Left lung (tissue), 10 donors: ENCODE data around the gene ANKS1A. TPM values are rescaled to one million over a fixed set of nuclear protein-coding genes. Genes with fewer than 3 reads are reported as not detected.

Source experiments
- ATAC-seq: fragments of 200-7000 bp; cut with Tn5 transposase; one replicate; pipeline ENCODE4 v1.9.1; 2020; ENCODE audit warnings: moderate library complexity
- DNase-seq, 4 donors: peaks; one replicate each; pipeline ENCODE4 v3.0.0-alpha.2; 2013 to 2020
- H3K27ac ChIP-seq, 2 donors: fragments of 200-600 bp; sonication (generic) in 1 of 2; one replicate each; pipeline versions ENCODE4 v1.5.0 to v1.8.0; 2020 to 2021
- H3K27me3 ChIP-seq, 2 donors: fragments of 200-600 bp; sonication (generic) in 1 of 2; one replicate each; pipeline versions ENCODE4 v1.5.0 to v1.8.0; 2020 to 2021
- H3K36me3 ChIP-seq, 2 donors: fragments of 200-600 bp; sonication (generic) in 1 of 2; one replicate each; pipeline versions ENCODE4 v1.5.0 to v1.8.0; 2020 to 2021
- H3K4me1 ChIP-seq, 2 donors: fragments of 200-600 bp; one replicate each; pipeline ENCODE4 v1.8.0; 2021
- H3K4me3 ChIP-seq, 2 donors: fragments of 200-600 bp; sonication (generic) in 1 of 2; one replicate each; pipeline versions ENCODE4 v1.5.0 to v1.8.0; 2020 to 2021; ENCODE audit warnings: mild to moderate bottlenecking in 1 of 2
- H3K9me3 ChIP-seq, 2 donors: fragments of 200-600 bp; sonication (generic) in 1 of 2; one replicate each; pipeline versions ENCODE4 v1.5.0 to v1.8.0; 2020 to 2021
- intact Hi-C, 2 donors: fragments of 100-400 bp; cut with DNase I; formaldehyde crosslinking; loops; one replicate each; pipeline versions ENCODE4 v1.11.2 to v1.14.2; 2022
- polyA plus RNA-seq, 6 donors: library from polyadenylated mRNA; unstranded; fragments of 120-200 nt; gene quantifications; one replicate each; pipeline ENCODE4 v1.2.1, GENCODE V29; 2013; ENCODE audit not compliant: insufficient read length in 6 of 6
- total RNA-seq, 2 donors: library from RNA; stranded (reverse); fragmentation: NEBNext Ultra II Directional; extraction: Animal tissue kit (Norgen Biotek cat#: 25700); gene quantifications; one replicate each; pipeline ENCODE4 v1.2.1, GENCODE V29; 2021
- TF ChIP-seq, protein P1 (sequence below), 2 donors: fragments of 200-600 bp; sonication (generic) in 1 of 2; IDR thresholded peaks; one replicate each; pipeline versions ENCODE4 v1.5.0 to v1.8.0; 2021; ENCODE audit warnings: antibody characterized with exemption in 2 of 2
- donor health status: DM: no; HTN: yes; CAD: no.
- donor health status: DM: no; HTN: no; CAD: no.

ANKS1A gene
- total and polyA plus RNA-seq, 8 donors: 23.0 to 45.4 (median 26.4) TPM

DNA sequence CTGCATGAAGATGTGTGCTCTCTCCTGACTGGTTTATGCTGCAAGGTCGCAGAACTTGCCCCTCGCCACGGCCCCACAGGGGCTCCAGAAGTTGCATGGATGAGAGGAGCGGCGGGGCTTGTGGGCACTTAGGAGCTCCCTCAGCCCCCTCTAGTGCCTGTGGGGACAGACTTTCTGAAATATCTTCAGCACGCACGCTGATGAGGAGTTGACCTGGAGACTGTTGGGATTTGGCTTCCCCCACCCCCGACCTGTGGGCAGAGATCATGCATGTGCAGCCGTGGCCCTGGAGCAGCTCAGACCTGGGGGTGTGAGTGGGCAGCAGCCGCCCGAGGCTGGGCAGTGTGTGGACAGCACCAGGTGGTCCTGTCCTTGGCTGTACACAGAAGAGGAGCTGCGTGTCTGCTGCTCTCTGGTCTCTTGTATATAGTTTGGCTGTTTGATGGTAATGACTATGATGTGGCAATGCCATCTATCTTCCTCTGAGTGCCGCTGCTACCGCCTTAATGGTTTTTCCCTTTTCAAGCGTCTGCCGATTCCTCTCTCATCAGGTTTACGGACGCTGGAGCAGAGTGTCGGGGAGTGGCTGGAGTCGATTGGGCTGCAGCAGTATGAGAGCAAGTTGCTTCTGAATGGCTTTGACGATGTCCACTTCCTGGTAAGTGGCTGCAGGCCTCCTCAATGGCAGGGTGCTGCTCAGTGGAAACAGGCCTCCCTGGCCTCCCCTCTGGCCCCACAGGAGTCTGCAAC lies 170.7 kb downstream of the ANKS1A start:
- H3K27me3 ChIP-seq: no peaks in the 10 kb centered on the region
- ATAC-seq (no peak), DNase-seq (no peak)
- no peaks in the 10 kb centered on the region for H3K9me3 ChIP-seq
- H3K36me3 ChIP-seq: peaks cover 0 to 94% of the 10 kb centered on the region in 2 donors
- TF ChIP-seq, protein P1, sequence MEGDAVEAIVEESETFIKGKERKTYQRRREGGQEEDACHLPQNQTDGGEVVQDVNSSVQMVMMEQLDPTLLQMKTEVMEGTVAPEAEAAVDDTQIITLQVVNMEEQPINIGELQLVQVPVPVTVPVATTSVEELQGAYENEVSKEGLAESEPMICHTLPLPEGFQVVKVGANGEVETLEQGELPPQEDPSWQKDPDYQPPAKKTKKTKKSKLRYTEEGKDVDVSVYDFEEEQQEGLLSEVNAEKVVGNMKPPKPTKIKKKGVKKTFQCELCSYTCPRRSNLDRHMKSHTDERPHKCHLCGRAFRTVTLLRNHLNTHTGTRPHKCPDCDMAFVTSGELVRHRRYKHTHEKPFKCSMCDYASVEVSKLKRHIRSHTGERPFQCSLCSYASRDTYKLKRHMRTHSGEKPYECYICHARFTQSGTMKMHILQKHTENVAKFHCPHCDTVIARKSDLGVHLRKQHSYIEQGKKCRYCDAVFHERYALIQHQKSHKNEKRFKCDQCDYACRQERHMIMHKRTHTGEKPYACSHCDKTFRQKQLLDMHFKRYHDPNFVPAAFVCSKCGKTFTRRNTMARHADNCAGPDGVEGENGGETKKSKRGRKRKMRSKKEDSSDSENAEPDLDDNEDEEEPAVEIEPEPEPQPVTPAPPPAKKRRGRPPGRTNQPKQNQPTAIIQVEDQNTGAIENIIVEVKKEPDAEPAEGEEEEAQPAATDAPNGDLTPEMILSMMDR (IDR thresholded peaks at IDR 0.05): no peak
- no peak overlapping the region for H3K27ac ChIP-seq
- peaks cover 0 to 8% of the 10 kb centered on the region in 2 donors for H3K4me1 ChIP-seq
- intact Hi-C loops: no loop called here
- no peak overlapping the region for H3K4me3 ChIP-seq

DNA sequence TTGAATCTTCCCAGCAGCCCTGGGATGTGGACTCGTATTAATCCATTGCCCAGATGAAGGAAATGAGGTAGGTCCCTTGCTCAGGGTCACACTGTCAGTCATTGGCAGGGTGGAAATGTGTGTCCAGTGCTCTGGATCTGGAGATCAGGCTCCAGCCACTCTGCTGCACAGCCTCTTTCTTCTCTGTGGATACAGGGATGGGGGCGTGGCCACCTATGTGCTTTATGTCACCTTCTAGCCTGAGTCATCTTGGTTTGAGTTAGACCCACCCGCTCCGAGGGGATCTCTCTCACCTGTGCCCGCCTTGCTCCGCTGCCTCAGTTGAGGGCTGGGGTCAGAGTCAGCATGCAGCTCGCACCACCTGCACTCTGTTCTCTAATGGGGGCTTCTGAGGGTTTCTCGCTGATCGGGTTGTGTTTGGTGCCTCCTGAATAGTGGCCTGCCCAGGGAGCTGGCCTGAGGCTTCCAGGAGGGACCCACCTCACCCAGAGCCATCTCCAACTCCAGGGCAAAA lies 172.1 kb downstream of the ANKS1A start:
- TF ChIP-seq, protein P1 (IDR thresholded peaks at IDR 0.05): no peak
- peaks cover 0 to 8% of the 10 kb centered on the region in 2 donors for H3K4me1 ChIP-seq
- no peak overlapping the region for H3K4me3 ChIP-seq
- H3K9me3 ChIP-seq: no peaks in the 10 kb centered on the region
- DNase-seq (no peak), ATAC-seq (no peak)
- H3K36me3 ChIP-seq: peaks cover 0 to 97% of the 10 kb centered on the region in 2 donors
- H3K27ac ChIP-seq: no peak overlapping the region
- H3K27me3 ChIP-seq: no peaks in the 10 kb centered on the region
- intact Hi-C loops: no loop called here

DNA sequence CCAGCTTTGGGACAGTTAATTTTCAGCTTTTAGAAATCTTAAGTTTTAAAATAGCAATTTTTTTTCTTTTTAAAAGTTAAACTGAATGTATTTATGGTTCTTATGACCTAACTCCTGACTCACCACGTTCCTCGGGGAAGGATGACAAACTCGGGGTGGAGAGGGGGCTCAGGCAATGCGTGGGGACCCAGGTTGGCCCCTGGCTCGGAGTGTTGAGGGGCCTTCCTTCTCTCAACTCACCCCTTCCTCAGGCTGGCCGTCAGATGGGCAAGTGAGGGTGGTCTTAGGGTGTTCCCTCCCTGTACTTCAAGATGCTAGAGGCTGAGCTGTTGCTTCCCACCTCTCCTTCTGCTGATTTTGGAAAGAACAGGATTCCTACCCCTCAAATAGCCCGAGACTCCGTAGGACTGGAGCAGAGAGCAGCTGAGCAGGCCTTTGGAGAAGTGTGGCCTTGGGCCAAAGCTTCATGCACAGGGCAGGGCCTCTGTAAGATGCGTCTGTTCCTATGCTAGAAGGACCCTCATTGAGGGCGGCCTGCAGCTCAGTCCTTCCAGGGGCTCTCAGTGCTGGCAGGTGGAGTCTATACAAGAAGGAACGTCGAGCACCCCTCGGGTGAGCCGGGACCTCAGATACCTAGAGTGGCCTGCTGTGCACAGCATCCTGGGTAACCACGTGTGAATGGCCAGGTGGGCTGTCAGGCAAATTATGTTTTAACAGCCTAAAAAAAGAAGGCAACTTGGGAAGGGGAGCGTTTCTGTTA lies 172.8 kb downstream of the ANKS1A start:
- DNase-seq: no peak
- H3K36me3 ChIP-seq: peaks cover 0 to 100% of the 10 kb centered on the region in 2 donors
- TF ChIP-seq, protein P1 (IDR thresholded peaks at IDR 0.05): no peak
- peaks cover 0 to 8% of the 10 kb centered on the region in 2 donors for H3K4me1 ChIP-seq
- intact Hi-C loops: no loop called here
- H3K9me3 ChIP-seq: no peaks in the 10 kb centered on the region
- no peak overlapping the region for H3K4me3 ChIP-seq
- no peaks in the 10 kb centered on the region for H3K27me3 ChIP-seq
- ATAC-seq: no peak
- no peak overlapping the region for H3K27ac ChIP-seq

DNA sequence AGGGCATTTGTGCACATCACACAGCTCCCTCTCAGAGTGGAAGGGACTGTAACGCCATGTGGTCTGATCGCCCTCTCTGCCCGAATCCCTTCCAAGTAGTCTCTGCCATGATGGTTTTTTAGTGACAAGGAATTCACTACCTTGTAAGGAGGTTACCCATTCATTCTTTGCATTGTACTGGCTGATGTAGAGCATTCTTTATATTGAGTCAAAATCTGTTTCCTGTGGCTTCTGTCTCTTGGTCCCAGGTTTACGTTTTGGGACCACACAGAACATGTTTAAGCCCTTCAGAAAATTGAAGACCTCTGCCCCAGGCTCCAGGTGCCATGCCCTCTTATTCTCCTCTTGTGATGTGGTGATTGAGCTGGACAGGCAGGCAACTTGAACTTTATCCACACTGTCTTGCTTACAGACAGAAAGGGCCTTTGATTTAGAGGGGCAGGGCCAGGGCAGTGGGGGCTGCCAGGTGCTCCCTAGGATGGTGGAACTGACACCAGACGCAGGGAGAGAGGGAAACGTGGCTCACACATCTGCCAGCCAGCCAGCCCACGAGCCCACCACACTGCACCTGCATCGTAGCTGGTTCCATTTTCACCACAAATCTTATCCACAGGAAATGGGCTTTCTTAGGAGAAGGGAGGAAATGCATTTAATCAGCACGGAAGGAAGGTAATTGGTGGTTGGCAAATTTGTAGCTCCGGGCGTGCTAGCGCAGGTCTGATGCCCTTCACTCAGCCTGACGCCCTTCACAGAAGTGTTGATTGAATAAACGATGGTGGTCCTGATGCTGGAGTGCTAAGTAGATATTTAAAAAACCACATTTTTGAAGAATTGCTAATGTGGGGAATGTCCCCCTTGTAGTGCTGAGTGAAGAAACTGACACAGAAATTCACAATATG lies 173.9 kb downstream of the ANKS1A start:
- TF ChIP-seq, protein P1 (IDR thresholded peaks at IDR 0.05): no peak
- no peaks in the 10 kb centered on the region for H3K27me3 ChIP-seq
- no peak overlapping the region for H3K4me3 ChIP-seq
- DNase-seq: no peak
- H3K36me3 ChIP-seq: peaks cover 0 to 96% of the 10 kb centered on the region in 2 donors
- intact Hi-C loops: no loop called here
- no peak overlapping the region for H3K27ac ChIP-seq
- ATAC-seq: no peak
- peaks cover 0 to 8% of the 10 kb centered on the region in 2 donors for H3K4me1 ChIP-seq
- no peaks in the 10 kb centered on the region for H3K9me3 ChIP-seq
